GM21390 (cell line): ENCODE results near the gene ANTXRL.
A peak's percentile ranks its signal among the peaks of the same experiment; 100 is the strongest.
"Not testable (repeated sequence)": the region's sequence is repeated elsewhere in the genome, so short reads cannot be mapped to it uniquely, and the experiment has no call there.

Experiments used
- ATAC-seq: cut with Tn5 transposase; IDR thresholded peaks from one replicate; pipeline ENCODE4 v1.9.1; 2021; ENCODE audit not compliant: unreplicated experiment

The ANTXRL gene

GRCh38 chr10:46272863-46273415, 13.9 kb upstream of the ANTXRL start:
- ATAC-seq, result no peak

GRCh38 chr10:46273506-46274477, 13.0 kb upstream of the ANTXRL start:
- ATAC-seq, result no peak

GRCh38 chr10:46277840-46278239, 9.0 kb upstream of the ANTXRL start:
- ATAC-seq, result no peak

GRCh38 chr10:46282421-46282831, 4.4 kb upstream of the ANTXRL start:
- not testable (repeated sequence) for ATAC-seq

GRCh38 chr10:46282842-46283574, 3.8 kb upstream of the ANTXRL start:
- no peak for ATAC-seq

GRCh38 chr10:46283580-46284285, 3.1 kb upstream of the ANTXRL start:
- ATAC-seq, result no peak

GRCh38 chr10:46284286-46285229, 2.2 kb upstream of the ANTXRL start:
- ATAC-seq, result peak; percentile 94

- peak; percentile 2 for ATAC-seq
Observed at GRCh38 chr10:46285300-46285699, 1.5 kb upstream of the ANTXRL start.

GRCh38 chr10:46285966-46286620, 704 bp upstream of the ANTXRL start:
- ATAC-seq, result no peak

- ATAC-seq, result no peak
Observed at GRCh38 chr10:46287846-46288477, 1.2 kb downstream of the ANTXRL start.

- ATAC-seq, result no peak
Observed at GRCh38 chr10:46288601-46289206, 1.9 kb downstream of the ANTXRL start.

GRCh38 chr10:46289209-46289810, 2.5 kb downstream of the ANTXRL start:
- no peak for ATAC-seq

GRCh38 chr10:46290101-46290886, 3.5 kb downstream of the ANTXRL start:
- ATAC-seq, result no peak

- no peak for ATAC-seq
Observed at GRCh38 chr10:46291817-46292572, 5.2 kb downstream of the ANTXRL start.

GRCh38 chr10:46292573-46293023, 5.8 kb downstream of the ANTXRL start:
- ATAC-seq, result no peak

- ATAC-seq, result no peak
Observed at GRCh38 chr10:46293228-46293627, 6.4 kb downstream of the ANTXRL start.
